NOMO-1 (cell line): ENCODE results near the gene EHBP1.
"Not testable (repeated sequence)": the region's sequence is repeated elsewhere in the genome, so short reads cannot be mapped to it uniquely, and the experiment has no call there.

Experiments used
- DNase-seq, 2 experiments: peaks; one replicate each; lab custom pipeline; 2025; ENCODE audit not compliant: unreplicated experiment in 2 of 2; lab: John Stamatoyannopoulos, UW

EHBP1 gene

DNA sequence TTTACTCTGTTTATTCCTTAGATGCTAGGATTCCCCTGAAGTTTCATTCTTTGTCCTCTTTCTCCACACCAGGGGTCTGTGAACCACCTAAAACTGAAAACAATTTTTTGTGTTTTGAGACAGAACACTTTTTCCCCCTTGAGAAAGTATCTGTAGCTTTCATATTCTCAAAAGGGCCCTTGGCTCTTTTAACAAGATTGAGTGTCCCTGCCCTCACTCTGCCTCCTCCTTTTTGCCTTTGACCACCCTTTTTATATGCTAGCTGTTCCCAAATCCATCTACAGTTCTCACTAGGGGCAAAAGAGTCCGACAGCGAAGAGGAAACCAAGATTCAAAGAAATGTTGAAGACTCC lies 883 bp upstream of the EHBP1 start:
- DNase-seq = no peak

DNA sequence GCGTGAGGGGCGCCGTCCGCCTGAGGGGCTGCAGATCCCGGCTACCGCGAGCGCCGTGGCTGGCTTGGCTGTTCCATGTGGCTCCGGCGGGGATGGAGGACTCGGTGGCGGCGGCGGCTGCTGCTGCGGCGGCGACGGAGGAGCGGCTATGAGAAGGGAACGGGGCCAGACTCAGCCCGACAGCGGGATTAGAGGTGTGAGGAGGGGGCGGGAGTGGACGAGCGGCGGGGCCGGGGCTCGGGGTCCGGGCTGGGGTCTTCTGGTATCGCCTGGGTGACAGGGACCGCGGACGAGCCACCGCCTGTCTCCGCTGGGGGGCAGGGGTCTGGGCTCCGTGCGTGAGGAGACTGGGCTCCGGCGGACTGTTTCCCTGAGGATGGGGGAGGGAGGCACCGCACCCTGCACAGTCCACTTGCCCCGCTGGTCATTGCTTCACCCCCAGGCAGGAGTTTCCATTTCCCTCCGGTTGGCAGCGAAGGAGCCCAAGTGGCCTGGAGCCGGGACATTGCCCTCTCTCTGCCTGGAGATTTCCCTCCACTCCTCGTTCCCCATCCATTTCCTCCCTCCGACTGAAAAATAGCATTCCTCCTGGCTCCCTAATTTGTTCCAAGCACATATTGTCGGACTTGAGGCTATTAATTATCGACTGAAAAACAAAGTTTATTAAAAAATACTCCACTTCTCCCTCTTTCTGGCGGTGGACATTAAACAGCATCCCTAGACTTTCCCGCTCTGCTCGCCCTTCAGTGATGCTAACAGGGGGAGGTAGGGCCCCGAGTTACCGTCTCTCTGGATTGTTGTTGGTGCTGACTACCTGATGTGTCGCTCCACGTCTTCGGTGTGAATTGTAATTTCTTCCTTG lies 577 bp downstream of the EHBP1 start:
- peak in 1 of 2 experiments; percentile 43 for DNase-seq

DNA sequence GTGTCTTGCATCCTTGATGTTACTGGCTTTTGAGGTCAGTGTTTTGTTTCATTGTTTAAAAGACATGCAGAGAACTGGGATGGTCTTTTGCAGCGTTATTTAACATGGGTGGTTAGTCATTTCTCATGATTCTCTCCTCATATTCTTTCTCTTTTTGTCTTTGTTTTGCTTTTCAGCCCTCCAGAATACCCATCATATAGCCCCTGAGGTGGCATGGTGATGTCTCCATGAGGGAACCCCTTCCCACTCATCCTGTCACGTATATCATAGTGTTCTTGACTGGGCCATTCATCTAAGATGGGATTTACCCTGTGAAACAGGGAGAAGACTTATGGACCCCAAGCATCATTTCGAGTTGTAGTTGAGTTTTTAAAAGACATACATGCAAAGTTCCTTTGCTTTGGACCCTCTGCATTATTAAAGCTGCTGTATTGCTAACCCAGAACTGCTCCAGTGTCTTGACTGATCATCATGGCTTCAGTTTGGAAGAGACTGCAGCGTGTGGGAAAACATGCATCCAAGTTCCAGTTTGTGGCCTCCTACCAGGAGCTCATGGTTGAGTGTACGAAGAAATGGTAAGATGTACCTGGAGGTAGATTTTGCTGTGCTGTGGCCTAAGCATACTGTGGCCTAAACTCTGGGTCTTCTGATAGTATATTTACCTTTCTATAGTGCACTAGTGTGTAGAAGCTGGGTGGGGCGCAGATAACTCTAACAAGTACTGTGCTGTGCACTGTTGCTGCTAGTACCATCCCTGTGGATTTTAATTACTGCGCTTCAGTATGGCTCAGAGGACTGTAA lies 1.4 kb downstream of the EHBP1 start:
- DNase-seq = no peak

DNA sequence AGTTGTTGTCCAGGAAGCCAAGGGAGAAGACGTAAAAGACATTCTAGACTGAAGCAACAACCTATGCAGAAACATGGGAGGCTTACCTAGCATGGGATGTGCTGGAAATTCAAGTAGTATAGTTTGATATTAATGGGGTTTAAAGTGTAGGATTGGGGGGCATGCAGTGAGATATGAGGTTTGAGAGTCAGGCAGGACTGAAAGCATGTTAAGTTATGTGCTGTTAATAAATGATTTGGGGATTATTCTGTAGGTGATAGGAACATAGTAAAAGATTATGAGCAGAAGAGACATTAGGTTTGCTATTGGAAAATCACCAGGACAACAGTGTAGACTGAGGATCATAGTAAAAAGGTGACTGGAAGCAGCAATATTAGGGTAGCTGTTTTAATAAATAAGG lies 3.2 kb downstream of the EHBP1 start:
- no peak for DNase-seq

DNA sequence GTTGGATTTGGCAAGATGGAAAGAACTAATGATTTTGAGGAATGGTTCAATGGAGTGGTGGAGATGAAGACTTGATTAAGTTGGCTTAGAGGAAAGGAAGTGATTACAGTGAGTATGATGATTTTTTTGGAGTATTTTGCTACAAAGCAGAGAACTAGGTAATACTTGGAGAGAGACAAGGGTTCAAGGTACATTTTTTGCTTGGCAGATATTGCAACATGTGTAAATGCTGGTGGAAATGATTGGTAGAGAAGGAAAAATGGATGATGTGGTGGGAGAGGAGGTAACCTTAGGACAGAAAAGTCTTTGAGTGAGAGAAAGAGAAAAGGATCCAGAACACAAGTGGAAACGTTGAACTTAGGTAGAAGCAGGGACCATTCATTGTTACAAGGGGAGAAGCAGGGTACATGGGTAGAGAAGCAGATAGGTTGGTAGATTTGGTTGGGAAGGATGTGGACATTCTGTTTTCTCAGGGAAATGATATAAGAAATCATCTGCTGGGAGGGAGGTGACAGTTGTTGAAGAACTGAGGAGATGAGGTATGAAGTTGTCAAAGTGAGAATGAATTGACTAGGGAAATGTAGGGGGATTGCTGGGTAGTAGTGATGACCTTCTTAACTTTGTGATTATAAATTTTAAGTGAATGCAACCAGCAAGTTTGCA lies 6.5 kb downstream of the EHBP1 start:
- no peak for DNase-seq

DNA sequence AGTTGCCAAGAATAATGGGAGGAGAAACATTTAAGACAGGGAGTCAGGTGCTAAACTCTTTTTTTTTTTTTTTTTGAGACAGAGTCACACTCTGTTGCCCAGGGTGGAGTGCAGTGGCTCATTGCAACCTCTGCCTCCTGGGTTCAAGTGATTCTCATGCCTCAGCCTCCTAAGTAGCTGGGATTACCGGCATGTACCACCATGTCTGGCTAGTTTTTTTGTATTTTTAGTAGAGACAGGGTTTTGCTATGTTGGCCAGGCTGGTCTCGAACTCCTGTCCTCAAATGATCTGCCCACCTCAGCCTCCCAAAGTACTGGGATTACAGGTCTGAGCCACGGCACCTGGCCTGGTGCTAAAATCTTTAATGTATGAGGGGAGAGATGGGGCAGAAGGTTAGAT lies 7.7 kb downstream of the EHBP1 start:
- not testable (repeated sequence) for DNase-seq

DNA sequence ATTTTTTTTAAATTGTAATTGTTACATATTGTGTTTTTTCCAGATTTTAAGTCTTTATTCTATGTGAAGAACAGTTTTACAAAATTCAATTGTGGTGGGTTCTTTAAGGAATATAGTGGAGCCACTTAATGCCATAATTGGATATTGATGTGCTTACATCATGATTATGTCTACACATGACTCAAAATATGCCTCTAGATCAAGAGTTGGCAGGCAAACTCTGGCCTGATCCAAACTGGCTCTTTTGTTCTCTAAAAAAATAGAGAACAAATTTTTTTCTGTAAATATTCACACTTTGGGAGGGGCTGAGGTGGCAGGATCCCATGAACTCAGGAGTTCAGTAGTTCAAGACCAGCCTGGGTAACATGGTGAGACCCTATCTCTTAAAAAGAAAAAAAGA lies 8.3 kb downstream of the EHBP1 start:
- no peak for DNase-seq

DNA sequence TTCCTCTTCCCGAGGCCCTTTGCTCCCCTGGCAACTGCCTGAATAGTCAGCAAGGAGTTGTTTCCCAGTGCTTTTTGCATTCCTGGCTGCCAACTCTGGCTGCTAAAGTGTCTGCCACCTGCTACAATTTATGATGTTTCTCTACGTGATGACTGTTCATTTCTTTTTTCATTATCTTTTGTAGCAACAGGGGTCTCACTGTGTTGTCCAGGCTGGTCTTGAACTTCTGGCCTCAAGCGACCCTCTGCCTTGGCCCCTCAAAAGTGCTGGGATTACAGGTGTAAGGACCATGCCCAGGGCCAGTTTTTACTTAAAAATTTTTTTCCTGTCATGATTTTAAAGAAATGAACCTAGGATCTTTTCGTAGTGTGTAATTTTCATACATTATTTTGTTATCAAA lies 11.3 kb downstream of the EHBP1 start:
- DNase-seq = no peak

DNA sequence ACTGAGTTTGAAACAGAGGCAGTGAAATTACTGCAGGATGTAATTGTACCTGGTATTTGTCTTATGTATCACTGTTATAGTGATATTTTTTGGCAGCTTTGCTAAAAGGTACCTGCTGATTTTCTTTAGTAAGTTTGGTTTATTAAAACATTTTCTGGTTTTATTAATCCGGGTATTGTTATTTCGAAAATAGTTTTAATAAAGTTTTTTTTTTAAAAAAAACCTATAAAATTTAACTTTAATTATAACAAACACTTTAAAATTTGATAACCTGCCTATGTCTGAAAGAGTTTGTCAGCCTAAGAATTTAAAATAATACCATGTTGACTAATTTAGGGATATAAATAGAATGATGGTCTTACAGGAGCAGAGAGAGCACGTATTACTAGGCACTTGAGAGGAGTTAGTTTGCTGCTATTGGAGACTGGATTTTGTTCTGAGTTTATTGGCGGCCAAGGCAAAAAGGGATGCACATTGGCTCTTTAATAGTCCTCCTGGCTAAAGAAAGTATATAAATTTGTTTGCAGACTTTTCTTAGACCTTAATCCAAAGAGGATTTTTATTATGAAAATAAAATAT lies 12.1 kb downstream of the EHBP1 start:
- DNase-seq = no peak

DNA sequence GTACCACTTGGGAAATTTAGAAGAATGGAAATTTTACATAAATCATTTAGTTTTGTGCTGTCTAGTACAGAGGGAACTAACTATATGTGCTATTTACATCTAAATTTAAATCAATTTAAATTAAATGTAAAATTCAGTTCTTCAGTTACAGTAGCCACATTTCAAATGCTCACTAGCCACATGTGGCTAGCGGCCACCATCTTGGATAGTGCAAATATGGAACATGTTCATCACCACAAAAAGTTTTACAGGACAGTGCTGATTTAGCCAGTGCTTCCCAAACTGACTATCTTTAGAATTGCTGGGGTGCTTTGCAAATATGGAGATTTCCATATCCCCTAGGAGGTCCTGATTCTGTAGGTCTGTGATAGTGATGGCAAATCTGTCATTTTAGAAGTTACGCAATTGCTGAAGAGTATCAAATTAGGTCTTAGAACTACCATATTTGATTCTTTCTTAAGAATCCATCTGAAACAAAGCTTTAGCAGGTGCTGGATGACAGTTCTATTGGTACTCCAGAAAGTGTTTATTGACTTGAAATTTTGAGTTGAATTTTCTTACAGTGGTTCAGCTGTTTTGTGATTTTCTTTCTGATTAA lies 12.8 kb downstream of the EHBP1 start:
- no peak for DNase-seq

DNA sequence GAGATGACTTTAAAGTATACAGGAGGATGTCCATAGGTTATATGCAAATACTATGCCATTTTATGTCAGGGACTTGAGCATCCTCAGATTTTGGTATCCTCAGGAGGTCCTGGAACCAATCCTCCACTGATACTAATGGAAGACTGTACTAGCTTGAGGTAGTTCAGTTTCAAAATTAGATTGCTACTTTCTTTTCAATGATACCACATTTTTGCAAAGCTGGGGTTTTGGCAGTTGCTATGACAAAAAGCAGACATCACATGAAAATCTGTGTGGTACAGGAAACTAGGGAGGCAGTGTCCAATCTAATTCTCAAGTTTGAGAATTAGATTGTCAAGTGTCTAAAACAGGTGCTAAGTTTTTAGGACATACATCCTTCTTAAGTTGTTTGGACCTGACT lies 14.2 kb downstream of the EHBP1 start:
- no peak for DNase-seq

DNA sequence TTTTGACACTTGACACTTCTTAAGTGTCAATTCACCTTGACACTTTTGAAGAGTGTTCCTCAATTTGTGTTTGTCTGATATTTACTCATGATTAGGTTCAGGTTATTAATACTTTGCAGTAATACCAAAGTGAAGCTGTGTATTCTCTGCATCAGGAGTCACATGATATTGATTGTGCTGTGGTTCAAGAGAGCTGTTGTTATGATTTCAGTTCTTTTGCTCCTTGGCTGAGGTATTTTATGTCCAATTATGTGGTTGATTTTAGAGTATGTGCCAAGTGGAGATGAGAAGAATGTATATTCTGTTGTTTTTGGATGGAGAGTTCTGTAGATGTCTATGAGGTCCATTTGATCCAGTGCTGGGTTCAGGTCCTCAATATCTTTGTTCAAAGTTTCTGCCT lies 17.2 kb downstream of the EHBP1 start:
- DNase-seq = no peak

DNA sequence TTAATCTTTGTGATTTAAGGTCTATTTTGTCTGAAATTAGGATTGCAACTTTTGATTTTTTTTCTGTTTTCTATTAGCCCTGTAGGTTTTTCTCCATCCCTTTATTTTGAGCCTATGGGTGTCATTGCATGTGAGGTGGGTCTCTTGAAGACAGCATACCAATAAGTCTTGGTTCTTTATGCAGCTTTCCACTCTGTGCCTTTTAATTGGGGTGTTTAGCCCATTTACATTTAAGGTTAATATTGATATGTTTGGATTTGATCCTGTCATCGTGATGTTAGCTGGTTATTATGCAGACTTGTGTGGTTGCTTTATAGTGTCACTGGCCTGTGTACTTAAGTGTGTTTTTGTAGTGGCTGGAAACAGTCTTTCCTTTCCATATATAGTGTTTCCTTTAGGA lies 17.7 kb downstream of the EHBP1 start:
- DNase-seq = no peak

DNA sequence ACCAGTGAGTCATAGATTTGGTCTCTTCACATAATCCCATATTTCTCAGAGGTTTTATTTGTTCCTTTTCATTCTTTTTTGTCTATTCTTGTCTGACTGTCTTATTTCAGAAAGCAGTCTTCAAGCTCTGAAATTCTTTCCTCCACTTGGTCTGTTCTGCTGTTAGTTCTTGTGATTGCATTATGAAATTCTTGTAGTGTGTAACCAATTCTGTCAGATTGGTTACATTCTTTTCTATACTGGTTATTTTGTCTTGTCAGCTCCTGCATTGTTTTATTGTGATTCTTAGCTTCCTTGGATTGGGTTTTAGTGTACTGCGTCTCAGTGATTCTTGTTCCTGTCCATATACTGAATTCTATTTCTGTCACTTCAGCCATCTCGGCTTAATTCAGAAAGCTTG lies 18.6 kb downstream of the EHBP1 start:
- no peak for DNase-seq

DNA sequence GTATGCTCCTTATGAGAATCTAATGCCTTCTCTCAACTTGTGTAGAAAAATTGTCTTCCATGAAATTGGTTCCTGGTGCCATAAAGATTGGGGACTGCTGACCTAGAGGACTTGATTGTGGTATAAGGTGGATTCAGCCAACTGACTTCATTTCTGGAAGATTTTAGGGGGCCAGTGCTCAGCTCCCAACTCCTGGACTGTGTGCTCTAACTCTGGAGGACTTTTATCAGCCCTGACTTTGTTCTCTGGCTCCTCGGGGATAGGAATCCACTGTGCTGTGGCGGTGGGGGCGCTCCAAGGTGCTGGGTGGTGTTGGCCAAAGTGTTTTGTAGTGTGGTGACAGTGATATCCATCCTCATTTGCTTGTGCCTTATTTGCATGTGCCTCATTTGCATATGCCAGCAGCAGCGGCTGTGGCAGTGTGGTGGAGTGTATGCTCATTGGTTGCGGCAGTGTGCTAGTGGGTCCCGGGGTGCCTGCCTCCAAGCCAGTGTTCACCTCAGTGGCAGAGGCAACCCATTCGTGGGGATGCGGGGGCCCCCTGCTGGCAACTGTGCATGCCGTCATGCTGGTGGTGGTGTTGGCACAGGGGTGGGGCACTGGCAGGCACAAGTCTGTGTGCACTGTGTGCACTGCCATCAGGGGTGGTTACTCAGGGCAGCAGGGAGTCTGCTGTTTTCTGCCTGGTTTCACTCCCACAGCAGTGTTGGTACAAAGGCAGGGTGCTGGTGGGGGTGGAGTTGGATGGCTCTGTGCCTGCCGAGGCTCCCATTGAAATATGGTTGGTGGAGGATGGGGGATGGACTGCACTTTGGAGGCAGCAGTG lies 19.6 kb downstream of the EHBP1 start:
- DNase-seq = no peak

DNA sequence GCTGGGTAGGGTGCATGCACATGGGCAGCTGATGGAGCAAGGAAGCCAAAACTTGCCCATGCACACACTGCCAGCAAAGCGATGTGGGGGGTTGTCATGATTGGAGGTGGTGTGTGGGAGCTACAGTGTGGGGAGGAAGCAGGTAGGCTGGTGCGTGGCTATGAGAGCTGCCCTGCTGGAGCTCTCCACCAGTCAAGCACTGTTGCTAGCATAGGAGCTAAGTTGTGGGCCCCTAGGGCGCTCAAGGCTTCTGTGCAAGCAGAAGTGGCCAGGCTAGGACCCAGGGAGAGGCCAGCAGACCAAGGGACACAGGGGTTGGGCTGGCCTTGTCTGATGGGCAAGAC lies 20.2 kb downstream of the EHBP1 start:
- no peak for DNase-seq

DNA sequence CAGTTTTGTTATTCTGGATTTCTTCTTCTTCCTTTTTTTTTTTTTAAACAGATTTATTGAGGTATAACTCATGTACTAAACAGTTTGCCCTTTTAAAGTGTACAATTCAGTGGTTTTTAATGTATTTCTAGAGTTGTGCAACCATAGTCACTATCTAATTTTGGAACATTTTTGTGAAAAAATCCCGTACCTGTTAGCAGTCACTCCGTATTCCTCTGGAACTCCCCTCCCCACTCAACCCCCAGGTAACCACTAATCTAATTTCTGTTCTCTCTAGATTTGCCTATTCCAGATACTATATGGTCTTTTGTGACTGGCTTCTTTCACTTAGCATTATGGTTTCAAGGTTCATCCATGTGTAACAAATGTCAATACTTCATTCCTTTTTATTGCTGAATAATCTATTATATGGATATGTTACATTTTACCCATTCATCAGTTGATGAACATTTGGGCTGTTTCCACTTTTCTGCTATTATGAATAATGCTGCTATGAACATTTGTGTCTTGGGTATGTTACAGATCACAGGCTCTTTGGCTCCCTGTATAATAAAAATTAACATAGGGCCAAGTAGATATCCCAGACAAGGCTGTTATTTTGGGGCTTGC lies 21.9 kb downstream of the EHBP1 start:
- no peak for DNase-seq

DNA sequence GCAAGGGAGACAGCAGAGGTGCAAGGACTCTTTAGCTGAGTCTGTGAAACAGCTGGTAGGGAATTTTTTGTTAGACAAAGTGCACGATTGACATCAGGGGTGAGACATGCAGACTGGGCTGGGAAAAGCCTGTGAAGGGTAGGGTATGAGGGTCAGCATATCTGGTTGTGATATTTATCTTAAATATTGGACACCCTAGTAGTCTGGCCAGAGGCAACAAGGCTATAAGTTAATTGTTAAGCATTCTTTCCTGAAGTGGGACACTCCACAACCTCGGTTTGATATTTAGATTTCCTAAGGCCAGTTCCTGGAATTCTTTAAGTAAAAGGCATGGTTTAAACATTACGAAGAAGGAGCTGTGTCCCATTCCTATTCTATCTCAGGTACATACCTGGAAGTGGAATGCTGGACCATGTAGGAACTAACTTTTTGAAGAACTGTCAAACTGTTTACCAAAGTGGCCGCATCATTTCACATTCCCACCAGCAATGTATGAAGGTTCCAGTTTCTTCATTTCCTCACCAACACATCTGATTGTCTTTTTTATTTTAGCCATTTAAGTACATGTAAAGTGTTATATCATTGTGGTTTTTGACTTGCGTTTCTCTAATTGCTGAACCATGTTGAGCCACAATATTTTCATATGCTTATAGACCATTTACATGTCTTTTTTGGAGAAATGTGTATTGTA lies 22.5 kb downstream of the EHBP1 start:
- no peak for DNase-seq

DNA sequence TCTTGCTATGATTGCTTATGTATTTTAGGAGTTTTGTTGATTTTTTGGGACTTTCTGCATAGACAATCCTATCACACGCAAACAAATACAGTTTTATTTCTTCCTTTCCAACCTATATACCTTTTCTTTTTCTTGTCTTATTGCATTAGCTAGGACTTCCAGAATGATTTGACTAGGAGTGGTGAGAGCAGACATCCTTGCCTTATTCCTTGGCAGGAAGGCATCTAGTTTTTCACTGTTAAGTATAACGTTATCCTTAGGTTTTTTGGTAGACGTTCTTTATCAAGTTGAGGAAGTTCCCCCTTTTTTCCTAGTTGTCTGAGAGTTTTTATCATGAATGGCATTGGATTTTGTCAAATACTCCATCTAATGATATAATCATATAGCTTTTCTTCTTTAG lies 25.8 kb downstream of the EHBP1 start:
- no peak for DNase-seq
